Measurements from ENCODE around the gene ATXN7L1.

Gene ATXN7L1

DNA sequence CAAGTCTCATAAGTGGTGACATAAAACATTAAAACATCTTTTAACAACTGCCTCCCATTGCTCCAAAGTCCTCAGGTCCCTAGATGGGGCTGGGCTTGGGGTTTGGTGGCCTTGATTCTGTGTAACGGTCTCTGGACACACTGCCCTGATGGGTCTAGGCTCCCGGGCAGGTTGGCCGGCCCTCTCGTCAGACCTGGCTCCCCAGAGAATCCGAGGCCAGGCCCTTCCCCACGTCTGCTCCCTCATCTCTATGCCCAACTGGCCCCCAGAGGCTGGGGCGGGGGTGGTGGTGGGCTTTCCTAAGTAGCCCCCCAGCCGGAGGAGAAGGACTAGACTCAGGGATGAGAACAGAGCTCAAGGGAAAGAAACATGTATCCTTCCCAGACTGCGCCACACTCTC, 263.6 kb downstream of the ATXN7L1 start:
- H3K4me3 ChIP-seq (ENCODE audit: low read depth, low read length), result no peak overlapping the region
- TF ChIP-seq, protein P1, sequence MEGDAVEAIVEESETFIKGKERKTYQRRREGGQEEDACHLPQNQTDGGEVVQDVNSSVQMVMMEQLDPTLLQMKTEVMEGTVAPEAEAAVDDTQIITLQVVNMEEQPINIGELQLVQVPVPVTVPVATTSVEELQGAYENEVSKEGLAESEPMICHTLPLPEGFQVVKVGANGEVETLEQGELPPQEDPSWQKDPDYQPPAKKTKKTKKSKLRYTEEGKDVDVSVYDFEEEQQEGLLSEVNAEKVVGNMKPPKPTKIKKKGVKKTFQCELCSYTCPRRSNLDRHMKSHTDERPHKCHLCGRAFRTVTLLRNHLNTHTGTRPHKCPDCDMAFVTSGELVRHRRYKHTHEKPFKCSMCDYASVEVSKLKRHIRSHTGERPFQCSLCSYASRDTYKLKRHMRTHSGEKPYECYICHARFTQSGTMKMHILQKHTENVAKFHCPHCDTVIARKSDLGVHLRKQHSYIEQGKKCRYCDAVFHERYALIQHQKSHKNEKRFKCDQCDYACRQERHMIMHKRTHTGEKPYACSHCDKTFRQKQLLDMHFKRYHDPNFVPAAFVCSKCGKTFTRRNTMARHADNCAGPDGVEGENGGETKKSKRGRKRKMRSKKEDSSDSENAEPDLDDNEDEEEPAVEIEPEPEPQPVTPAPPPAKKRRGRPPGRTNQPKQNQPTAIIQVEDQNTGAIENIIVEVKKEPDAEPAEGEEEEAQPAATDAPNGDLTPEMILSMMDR (IDR thresholded peaks at IDR 0.05; ENCODE audit: low read depth, low read length, missing control alignments), result no peak
- DNase-seq (ENCODE audit: low read depth), result no peak

DNA sequence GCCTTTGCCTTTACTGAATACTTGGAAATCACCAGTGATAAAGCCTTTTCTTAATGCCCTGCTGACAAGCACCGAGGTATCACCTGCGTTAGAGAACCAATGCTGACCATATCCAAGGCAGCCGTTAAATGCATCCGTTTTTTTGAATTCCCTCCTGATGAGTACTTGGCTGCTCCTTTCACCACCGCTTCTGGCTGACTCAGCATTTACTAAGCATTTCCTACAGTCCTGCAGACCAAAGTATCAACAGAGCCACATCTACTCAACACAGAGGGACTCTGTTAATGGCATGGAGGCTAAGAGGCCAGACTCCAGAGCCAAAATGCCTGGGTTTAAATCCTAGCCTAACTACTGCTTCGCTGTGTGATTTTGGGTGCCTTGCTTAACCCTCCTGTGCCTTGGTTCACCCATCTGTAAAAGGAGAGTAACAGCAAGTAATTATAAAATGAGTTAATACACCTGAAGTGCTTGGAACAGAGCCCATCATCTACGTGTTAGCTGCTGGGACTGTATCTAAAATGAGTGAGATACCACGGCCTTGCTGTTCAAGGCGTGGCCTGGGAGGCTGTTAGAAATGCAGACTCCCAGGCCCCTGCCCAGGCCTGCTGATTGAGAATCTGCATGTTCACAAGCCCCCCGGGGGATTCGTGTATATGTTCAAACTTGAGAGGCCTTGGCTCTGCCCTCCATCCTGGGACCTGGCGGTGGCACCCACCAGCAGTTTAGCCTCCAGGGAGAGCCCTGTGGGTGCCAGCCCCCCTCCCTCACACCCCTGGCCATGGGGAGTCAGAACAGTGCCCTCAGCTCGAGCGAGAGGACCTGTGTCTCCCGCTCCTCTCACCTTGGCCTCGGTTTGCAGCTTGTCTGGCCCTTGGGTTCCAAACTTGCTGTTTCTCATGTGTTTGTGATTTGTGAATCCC, 264.3 kb downstream of the ATXN7L1 start:
- no peak overlapping the region for H3K4me3 ChIP-seq (ENCODE audit: low read depth, low read length)
- no peak for DNase-seq (ENCODE audit: low read depth)
- TF ChIP-seq, protein P1 (IDR thresholded peaks at IDR 0.05; ENCODE audit: low read depth, low read length, missing control alignments), result no peak

DNA sequence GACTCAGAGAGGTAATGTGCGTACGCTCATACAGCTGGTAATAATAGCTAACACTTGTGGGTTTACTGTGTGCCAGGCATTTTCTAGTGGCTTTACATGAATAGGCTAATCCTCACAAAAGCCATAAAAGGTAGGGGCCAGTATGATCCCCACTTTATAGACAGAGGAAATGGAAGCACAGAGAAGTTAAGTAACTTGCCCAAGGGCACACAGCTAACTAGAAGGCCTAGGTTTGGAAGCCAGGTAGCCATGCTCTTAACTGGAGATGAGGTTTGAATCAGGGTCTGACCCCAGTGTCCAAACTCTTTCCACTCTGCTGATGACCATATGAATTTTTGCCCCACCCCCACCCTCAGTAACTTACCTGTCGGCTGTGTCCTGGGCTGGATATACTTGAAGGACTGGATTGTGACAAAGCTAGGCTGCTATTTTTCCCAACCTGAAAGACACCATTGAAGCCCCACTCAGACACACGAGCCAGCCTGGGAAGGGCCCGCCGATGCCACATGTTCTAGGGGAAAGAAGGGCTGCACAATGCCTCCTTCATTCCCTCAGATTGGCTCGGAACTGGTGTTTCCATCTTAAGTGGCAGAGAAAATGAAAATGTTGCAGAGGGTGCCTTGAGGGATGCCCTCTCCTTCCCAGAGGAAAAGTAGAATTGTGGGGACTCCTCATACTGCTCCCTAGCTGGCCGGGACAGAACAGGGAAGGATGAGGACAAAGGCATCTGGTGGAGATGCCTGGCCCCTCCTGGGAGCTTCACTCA, 266.1 kb downstream of the ATXN7L1 start:
- TF ChIP-seq, protein P1 (IDR thresholded peaks at IDR 0.05; ENCODE audit: low read depth, low read length, missing control alignments), result no peak
- no peak for DNase-seq (ENCODE audit: low read depth)

DNA sequence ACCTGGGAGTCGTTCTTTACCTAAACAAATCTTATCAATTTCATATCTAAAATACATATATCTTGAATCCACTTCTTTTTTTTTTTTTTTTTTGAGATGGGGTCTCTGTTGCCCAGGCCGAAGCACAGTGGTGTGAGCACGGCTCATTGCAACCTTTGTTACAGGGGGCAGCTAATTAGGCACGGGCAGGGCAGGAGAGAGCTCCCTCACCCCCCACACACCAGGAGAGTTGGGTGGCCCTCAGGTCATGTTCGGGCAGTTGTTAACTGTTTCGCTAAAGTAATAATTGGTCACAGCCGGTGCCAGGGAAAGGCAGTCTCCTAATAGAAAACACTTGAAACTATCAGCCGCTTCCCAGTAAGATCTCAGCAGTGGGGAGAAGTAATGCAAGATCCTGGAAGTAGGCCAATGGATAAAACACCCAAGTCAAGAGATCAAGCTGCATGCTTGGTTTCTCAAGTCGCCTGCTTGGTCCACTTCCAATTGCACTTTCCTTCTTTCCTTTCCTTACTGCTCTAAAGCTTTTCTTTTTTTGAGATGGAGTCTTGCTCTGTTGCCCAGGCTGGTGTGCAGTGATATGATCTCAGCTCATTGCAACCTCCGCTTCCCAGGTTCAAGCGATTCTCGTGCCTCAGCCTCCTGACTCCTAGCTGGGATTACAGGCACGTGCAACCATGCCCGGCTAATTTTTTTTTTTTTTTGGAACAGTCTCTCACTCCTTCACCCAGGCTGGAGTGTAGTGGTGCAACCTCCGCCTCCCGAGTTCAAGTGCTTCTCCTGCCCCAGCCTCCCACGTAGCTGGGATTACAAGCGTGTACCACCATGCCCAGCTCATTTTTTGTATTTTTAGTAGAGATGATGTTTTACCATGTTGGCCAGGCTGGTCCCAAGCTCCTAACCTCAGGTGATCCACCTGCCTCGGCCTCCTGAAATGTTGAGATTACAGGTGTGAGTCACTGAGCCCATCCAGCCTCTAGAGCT, 273.8 kb downstream of the ATXN7L1 start:
- H3K4me3 ChIP-seq (ENCODE audit: low read depth, low read length), result no peak overlapping the region
- TF ChIP-seq, protein P1 (IDR thresholded peaks at IDR 0.05; ENCODE audit: low read depth, low read length, missing control alignments), result no peak
- no peak for DNase-seq (ENCODE audit: low read depth)

More for the DNA sequence above, 266.1 kb downstream of the ATXN7L1 start:
- H3K4me3 ChIP-seq (ENCODE audit: low read depth, low read length), result no peak overlapping the region

DNA sequence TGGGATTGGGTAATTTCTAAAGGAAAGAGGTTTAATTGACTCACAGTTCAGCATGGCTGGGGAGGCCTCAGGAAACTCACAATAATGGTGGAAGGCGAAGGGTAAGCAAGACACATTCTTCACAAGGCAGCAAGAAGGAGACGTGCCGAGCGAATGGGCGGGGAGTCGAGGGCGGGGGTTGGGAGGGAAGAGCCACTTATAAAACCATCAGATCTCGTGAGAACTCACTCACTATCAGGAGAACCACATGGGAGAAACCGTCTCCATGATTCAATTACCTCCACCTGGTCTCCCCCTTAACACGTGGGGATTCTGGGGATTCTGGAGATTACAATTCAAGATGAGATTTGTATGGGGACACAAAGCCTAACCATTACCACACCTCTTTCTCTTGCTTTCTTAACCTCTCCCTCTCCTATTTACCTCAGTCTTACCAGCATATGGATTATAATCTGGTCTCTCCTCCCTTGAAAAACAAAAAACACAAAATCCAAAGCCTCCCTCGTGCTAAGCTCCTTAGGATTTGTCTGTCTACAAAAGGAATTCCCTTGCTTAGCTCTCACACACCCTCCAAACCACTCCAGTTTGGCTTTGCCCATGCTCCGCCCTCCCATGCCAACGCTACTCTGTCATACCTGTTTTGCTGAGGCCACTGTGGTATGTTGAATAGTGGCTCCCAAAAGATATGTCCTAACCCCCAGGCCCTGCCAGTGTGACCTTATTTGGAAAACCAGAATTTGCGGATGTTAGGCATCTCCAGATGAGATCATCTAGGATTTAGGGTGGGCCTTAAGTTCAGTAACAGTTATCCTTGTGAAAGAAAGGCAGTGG, 275.5 kb downstream of the ATXN7L1 start:
- no peak overlapping the region for H3K4me3 ChIP-seq (ENCODE audit: low read depth, low read length)
- TF ChIP-seq, protein P1 (IDR thresholded peaks at IDR 0.05; ENCODE audit: low read depth, low read length, missing control alignments), result no peak
- DNase-seq (ENCODE audit: low read depth), result no peak

All from GM12864 (cell line).